Neutrophil (primary cell): ENCODE results near the gene GCK.

ENCODE experiments used
- H3K27ac ChIP-seq: fragments of 200-600 bp; sonication (generic); 2 replicates; pipeline ENCODE4 v1.5.1; 2016; ENCODE audit warnings: mild to moderate bottlenecking, moderate library complexity
- H3K27me3 ChIP-seq: fragments of 200-600 bp; sonication (generic); 2 replicates; pipeline ENCODE4 v1.6.0; 2016; ENCODE audit warnings: mild to moderate bottlenecking
- H3K36me3 ChIP-seq: fragments of 200-600 bp; sonication (generic); 2 replicates; pipeline ENCODE4 v1.5.1; 2017
- H3K4me1 ChIP-seq, 2 experiments: fragments of 200-600 bp in 1 of 2; sonication (generic) in 1 of 2; 1 replicate in 1 of 2; 2 replicates in 1 of 2; pipeline versions ENCODE4 v1.5.1 to v1.6.1; 2013 to 2016; ENCODE audit warnings: low read depth in 1 of 2, low read length in 1 of 2, mild to moderate bottlenecking in 1 of 2, moderate library complexity in 1 of 2; ENCODE audit not compliant: control insufficient read depth in 1 of 2, insufficient read depth in 1 of 2
- H3K4me3 ChIP-seq, 2 experiments: fragments of 200-600 bp in 1 of 2; sonication (generic) in 1 of 2; 1 replicate in 1 of 2; 2 replicates in 1 of 2; pipeline ENCODE4 v1.5.1; 2013 to 2016; ENCODE audit warnings: low read depth in 1 of 2, low read length in 1 of 2, mild to moderate bottlenecking in 1 of 2, moderate library complexity in 1 of 2
- H3K9me3 ChIP-seq: fragments of 200-600 bp; sonication (generic); 2 replicates; pipeline ENCODE4 v1.5.1; 2016
- TF ChIP-seq, protein P1 (sequence below): fragments of 200-600 bp; sonication (generic); IDR thresholded peaks from 2 replicates; pipeline ENCODE4 v1.5.1; 2016; ENCODE audit warnings: antibody characterized with exemption

Gene GCK

DNA sequence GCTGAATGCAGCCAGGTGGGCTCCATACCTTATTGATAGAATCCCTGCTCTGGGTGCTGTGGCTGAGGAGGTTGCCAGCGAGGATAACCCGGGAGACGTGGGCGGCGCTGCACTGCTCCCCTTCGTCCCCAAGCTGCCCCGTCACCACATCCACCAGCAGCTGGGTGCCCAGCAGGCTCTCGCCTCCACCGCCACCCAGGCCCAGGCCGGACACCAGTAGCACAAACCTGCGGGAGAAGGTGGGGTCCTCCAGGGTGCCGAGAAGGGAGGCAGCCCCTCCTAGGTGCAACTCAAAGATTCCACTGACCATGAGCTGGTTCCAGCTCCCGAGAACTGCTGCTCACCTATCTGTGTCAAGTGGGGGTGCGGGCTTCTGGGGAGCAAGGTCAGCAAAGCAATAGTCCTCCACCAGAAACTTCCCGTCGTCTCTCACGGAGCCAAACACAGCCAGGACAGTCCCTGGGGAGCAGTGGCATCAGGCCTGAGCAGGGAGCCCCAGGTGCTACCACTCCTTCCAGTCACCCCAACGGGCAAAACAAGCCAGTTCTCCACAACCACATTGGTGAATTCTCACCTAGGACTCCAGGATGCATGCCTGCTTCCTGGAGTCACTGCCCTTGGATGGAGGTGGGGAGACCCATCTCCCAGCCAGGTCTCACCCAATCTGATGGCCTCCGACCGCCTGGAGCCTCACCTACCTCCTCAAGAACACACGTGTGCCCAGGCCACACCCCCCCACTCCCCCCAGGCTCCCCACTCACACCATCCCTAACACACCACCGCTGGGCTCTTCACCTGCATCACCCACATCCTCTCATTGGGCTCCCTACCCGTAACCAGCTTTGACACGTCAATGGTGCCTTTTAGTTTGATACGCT, 72.2 kb downstream of the GCK start:
- Histone ChIP-seq H3K9me3 (no peaks in the 10 kb centered on the region), H3K27me3 (no peaks in the 10 kb centered on the region), H3K4me3 (no peak overlapping the region), H3K4me1 (no peaks in the 10 kb centered on the region), H3K27ac (no peak overlapping the region), H3K36me3 (no peaks in the 10 kb centered on the region)
- TF ChIP-seq, protein P1, sequence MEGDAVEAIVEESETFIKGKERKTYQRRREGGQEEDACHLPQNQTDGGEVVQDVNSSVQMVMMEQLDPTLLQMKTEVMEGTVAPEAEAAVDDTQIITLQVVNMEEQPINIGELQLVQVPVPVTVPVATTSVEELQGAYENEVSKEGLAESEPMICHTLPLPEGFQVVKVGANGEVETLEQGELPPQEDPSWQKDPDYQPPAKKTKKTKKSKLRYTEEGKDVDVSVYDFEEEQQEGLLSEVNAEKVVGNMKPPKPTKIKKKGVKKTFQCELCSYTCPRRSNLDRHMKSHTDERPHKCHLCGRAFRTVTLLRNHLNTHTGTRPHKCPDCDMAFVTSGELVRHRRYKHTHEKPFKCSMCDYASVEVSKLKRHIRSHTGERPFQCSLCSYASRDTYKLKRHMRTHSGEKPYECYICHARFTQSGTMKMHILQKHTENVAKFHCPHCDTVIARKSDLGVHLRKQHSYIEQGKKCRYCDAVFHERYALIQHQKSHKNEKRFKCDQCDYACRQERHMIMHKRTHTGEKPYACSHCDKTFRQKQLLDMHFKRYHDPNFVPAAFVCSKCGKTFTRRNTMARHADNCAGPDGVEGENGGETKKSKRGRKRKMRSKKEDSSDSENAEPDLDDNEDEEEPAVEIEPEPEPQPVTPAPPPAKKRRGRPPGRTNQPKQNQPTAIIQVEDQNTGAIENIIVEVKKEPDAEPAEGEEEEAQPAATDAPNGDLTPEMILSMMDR: no peak

DNA sequence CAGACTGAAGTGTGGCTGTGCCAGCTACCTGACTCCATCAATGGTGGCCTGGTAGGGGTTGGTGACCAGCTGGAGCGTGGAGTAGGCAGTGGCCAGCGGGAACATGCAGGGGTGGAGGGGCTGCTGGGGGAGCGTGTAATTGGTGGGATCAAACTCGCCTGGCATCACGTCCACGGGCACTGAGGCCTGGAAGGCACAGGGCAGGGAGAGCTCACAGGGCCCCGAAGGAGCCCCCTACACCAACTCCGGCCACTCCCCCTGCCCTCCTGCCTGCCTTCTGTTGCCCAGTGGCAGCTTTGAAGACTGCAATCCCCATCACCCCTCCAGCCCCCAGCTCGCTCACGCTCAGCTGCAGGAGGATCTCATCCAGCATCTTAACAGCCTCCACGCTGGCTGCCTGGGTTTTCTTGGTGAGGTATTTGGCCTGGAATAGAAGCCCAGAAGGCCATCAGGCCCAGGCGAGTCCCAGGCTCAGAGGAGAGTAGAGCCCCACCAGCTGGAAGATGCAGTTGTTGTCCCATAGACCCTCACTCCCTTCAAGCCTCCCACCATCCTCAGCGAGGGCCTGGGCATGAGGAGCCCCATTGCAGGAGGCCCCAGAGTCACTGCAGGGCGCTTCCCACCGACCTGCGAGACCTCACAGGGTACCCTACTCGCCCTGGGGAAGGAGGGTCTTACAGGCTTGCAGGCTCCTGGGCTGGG, 73.0 kb downstream of the GCK start:
- H3K27ac ChIP-seq: no peak overlapping the region
- no peaks in the 10 kb centered on the region for H3K4me1 ChIP-seq
- no peaks in the 10 kb centered on the region for H3K36me3 ChIP-seq
- TF ChIP-seq, protein P1: no peak
- H3K4me3 ChIP-seq: no peak overlapping the region
- no peaks in the 10 kb centered on the region for H3K9me3 ChIP-seq
- no peaks in the 10 kb centered on the region for H3K27me3 ChIP-seq

DNA sequence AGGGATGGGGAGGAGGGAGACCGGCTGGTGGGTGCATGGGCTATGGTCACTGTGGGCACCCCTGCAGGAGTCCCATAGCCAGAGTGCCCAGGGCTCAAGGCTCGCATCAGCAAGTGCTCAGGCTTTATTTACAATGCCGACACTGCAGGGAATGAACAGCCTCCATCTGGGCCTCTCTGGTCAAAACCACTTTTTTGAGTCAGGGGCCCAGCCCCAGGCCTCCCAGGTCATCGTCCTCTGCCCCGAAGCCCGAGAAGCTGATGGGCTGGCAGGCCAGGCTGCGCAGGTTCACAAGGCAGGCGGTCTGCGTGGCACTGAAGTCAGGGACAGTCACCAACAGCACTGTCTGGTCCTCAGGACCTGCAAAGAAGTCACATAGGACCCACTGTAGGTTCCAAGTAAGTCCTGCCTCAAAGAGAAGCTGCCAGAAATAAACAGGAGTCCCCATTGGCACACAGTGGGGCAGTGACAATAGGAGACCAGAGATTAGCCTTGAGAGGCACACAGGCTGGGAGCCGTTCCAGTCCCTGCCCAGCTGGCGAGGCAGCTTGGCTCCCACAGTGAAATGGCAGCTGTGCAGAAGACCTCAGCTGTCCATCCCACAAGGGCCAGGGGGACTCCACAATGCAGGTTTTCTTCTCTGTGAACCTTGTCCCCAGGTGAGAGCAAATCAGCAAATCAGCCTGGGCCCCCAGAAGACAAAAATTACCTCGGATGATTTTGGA, 74.5 kb downstream of the GCK start:
- no peaks in the 10 kb centered on the region for H3K27me3 ChIP-seq
- no peaks in the 10 kb centered on the region for H3K36me3 ChIP-seq
- H3K4me1 ChIP-seq: no peaks in the 10 kb centered on the region
- H3K4me3 ChIP-seq: no peak overlapping the region
- TF ChIP-seq, protein P1: no peak
- H3K9me3 ChIP-seq: no peaks in the 10 kb centered on the region
- H3K27ac ChIP-seq: no peak overlapping the region

DNA sequence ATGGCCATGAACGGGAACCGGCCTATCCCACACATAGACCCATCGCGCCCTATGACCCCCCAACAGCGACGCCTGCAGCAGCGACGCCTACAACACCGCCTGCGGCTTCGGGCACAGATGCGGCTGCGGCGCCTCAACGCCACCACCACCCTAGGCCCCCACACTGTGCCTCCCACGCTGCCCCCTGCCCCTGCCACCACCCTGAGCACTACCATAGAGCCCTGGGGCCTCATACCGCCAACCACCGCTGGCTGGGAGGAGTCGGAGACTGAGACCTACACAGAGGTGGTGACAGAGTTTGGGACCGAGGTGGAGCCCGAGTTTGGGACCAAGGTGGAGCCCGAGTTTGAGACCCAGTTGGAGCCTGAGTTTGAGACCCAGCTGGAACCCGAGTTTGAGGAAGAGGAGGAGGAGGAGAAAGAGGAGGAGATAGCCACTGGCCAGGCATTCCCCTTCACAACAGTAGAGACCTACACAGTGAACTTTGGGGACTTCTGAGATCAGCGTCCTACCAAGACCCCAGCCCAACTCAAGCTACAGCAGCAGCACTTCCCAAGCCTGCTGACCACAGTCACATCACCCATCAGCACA, 75.4 kb downstream of the GCK start:
- Histone ChIP-seq H3K4me3 (no peak overlapping the region), H3K36me3 (no peaks in the 10 kb centered on the region), H3K27ac (no peak overlapping the region), H3K9me3 (no peaks in the 10 kb centered on the region), H3K27me3 (no peaks in the 10 kb centered on the region), H3K4me1 (no peaks in the 10 kb centered on the region)
- TF ChIP-seq, protein P1: no peak

DNA sequence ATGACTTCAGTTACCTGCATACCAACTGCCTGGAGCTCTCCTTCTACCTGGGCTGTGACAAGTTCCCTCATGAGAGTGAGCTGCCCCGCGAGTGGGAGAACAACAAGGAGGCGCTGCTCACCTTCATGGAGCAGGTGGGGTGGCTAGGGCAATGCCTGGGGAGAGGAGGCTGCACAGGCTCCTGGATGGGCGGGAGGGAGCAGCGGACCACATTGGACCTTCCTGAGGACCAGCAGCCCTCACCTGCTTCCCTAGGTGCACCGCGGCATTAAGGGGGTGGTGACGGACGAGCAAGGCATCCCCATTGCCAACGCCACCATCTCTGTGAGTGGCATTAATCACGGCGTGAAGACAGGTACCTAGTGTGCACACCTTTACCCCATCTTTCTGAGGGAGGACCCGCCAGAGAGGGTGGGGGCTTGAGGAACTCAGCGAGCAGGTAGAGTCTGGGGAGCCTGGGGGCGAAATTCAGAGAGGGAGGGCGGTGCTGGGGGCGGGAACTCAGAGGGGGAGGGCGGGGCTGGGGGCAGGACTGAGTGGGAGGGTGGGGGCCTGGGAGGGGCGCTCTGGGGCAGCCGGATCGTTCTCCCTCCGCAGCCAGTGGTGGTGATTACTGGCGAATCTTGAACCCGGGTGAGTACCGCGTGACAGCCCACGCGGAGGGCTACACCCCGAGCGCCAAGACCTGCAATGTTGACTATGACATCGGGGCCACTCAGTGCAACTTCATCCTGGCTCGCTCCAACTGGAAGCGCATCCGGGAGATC, 76.1 kb downstream of the GCK start:
- Histone ChIP-seq H3K4me1 (no peaks in the 10 kb centered on the region), H3K4me3 (no peak overlapping the region), H3K9me3 (no peaks in the 10 kb centered on the region), H3K36me3 (no peaks in the 10 kb centered on the region), H3K27me3 (no peaks in the 10 kb centered on the region), H3K27ac (no peak overlapping the region)
- TF ChIP-seq, protein P1: no peak
